Mesodermal cell (in vitro differentiated cells): ENCODE data around the gene PDXDC1.
"Not testable (repeated sequence)": the region's sequence is repeated elsewhere in the genome, so short reads cannot be mapped to it uniquely, and the experiment has no call there.

Experiments
- H3K27ac ChIP-seq: 2 replicates; pipeline ENCODE4 v1.7.0; 2013; ENCODE audit warnings: mild to moderate bottlenecking, low read depth, low read length, moderate library complexity; ENCODE audit not compliant: severe bottlenecking
- H3K36me3 ChIP-seq: 2 replicates; pipeline ENCODE4 v1.7.1; 2013; ENCODE audit warnings: mild to moderate bottlenecking, low read length, moderate library complexity; ENCODE audit not compliant: control insufficient read depth, insufficient read depth
- H3K4me1 ChIP-seq: one replicate; pipeline ENCODE4 v1.7.1; 2013; ENCODE audit warnings: mild to moderate bottlenecking, low read length; ENCODE audit not compliant: insufficient read depth, control insufficient read depth, poor library complexity, severe bottlenecking
- H3K4me3 ChIP-seq: 2 replicates; pipeline ENCODE4 v1.7.0; 2013; ENCODE audit warnings: low read length, control low read depth, mild to moderate bottlenecking; ENCODE audit not compliant: insufficient read depth, poor library complexity, severe bottlenecking; ENCODE audit errors: extremely low read depth
- H3K9me3 ChIP-seq: 2 replicates; pipeline ENCODE4 v1.7.1; 2013; ENCODE audit warnings: mild to moderate bottlenecking, low read length, moderate library complexity; ENCODE audit not compliant: control insufficient read depth
- WGBS, 2 experiments: methylation state at CpG; one replicate each; pipeline ENCODE4 v1.1.5; 2013; ENCODE audit warnings: missing lambda C conversion rate in 2 of 2; ENCODE audit not compliant: insufficient coverage in 2 of 2; 5-methylcytosine and 5-hydroxymethylcytosine counted together

The PDXDC1 gene

DNA sequence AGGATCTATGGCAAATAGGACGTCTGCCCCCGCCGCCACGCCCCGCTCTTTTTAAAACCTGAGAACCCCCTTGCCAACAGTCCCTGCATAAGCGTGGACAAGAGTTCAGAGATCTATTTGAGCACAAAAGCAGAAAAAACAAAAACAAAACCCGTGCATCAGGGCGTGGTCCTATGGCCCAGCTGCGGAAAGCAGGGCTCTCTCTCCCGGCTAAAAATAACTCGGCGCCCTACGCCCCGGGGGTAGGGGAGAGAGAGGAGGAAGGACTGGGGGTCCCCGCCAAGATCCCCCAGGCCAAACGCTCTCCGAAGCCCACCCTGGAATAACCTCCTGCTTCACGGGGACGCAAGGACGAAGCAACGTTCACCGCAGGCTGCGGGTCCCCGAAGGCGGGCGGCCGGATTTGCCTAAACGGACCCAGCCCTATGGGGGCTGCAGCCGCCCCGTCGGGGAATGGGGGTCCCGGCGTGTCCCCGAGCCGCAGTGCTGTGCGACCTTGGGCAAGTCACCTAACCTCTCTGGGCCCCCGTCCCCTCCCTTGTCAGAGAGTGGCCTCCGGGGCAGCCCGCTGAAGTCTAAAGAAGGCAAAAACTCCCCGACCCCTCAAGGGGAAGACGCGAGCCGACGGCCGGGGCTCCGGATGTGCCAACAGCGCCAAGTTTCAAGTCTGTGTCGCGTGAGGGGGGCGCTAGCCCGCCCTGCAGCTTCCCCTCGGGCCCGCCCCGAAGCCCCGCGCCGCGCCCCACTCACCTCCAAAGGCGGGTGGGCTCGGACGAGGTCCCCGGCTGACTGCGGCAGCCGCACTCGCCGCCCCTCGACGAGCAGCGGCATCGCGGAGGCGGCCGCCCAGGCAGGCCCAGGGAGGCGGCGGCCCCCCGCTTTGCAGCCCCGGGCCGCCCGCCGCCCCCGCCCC is 80.6 kb downstream of the PDXDC1 start:
- Histone ChIP-seq H3K27ac (peak overlapping the region; percentile 53), H3K36me3 (peaks cover 44% of the 10 kb centered on the region), H3K4me3 (peak overlapping the region; percentile 98), H3K9me3 (no peaks in the 10 kb centered on the region), H3K4me1 (no peaks in the 10 kb centered on the region)
- WGBS, 2 experiments, result 5 to 6% methylated on average over 58 of the region's 81 CpGs

DNA sequence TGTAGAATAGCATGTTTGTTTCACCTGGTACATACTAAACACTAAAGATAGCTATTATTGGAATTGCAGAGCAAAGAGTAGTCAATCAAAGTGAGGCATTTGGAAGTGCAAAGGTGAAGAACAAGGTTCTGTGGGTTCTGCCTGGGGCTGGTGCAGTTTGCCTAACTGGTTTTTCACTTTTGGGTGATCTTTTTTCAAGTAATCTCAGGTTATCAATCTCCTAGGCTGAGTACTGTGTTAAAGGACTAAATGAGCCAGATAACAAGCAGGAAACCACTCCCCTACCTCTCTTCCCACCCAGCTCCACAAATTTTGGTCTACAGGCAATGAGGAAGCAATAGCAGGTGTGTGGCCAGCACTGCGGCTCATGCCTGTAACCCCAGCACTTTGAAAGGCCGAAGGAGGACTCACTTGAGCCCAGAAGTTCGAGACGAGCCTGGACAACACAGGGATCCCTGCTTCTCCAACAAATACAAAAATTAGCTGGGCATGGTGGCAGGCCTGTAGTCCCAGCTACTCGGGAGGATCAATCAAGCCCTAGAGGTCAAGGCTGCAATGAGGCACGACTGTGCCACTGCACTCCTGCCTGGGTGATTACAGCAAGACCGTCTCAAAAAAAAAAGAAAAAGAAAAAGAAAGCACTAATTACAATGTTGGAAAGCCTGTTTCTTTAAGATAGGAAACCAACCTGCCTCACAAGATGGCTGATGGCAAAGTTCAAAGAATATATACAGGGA is 83.0 kb downstream of the PDXDC1 start:
- no peak overlapping the region for H3K4me3 ChIP-seq
- no peaks in the 10 kb centered on the region for H3K4me1 ChIP-seq
- WGBS, 2 experiments, result 79 to 96% methylated on average over 6 of the region's 7 CpGs
- H3K36me3 ChIP-seq, result peaks cover 57% of the 10 kb centered on the region
- no peak overlapping the region for H3K27ac ChIP-seq
- no peaks in the 10 kb centered on the region for H3K9me3 ChIP-seq

DNA sequence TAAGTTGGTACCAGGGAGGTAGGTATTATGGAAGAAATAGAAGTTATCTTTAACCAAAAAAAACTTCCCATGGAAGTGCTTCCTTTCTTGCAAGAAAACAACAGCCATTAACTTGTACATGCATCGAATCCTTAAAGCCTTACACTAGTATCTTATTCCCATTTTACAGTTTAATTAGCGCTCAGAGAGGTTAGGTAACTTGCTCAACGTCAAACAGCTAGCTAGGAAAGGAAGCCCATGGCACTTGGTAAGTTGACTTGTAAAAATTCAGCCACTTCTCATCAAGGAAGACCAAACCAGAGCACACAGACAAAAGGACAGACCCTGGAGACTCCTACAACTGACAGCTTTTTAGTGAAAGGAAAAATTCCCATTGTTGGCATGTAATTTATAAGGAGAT is 84.5 kb downstream of the PDXDC1 start:
- 100% methylated on average over 2 of the region's 3 CpGs for whole genome bisulfite sequencing, 2 experiments
- Histone ChIP-seq H3K36me3 (peaks cover 62% of the 10 kb centered on the region), H3K4me3 (no peak overlapping the region), H3K9me3 (no peaks in the 10 kb centered on the region), H3K4me1 (no peaks in the 10 kb centered on the region), H3K27ac (no peak overlapping the region)

DNA sequence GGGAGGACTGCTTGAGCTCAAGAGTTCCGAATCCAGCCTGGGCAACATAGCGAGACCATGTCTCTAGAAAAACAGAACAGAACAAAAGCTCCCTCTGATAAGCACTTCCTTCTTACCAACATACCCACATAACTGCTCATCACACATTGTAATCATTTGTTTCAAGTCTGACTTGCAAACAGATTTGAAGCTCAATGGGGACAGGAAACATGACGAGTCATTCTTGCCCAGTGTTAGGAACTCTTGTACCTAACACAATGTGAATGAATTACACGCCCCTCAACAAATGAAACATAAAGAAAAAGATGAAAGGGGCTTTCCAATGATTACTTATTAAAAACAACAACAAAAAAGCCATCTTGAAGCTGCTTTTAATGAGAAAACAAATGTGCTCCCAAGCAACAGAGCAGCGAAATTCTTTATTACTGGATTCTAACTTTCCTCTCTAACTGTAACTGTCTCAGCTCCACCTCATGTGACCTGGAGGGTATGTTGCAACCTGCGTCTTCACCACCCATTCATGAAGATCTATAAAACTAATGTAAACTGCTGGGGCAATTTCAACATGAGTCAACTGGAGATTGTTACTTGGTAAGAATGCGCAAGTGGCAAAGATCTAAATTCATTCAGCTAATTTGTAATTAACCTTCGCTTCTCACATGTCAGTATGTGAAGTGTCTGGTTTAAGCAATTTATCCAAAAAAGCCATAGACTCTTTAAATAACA is 87.4 kb downstream of the PDXDC1 start:
- H3K36me3 ChIP-seq, result peaks cover 75% of the 10 kb centered on the region
- H3K4me1 ChIP-seq, H3K4me3 ChIP-seq, H3K9me3 ChIP-seq: not testable (repeated sequence)
- 92% methylated on average over 3 of the region's 8 CpGs; no CpG with 5 or more reads in 1 of the 2 experiments for WGBS, 2 experiments
- H3K27ac ChIP-seq, result peak overlapping the region; percentile 64

DNA sequence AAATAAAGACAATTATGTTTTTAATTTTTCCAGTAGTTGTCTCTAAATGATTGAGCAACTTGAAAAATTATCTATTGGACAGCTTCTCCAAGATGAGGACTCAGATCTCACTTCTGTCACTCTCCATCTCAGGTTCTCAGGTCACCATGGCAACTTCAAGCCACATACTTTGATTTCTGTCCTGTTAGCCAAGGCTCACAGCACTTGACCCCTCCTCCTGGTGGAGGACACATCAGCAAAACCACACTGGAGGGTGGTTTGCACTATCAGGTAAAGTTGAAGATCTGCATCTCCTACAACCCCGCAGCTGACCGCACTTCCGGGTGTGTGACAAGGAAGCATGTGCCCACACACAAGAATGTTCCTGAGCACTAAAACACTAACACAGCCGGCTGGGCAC is 91.1 kb downstream of the PDXDC1 start:
- WGBS, 2 experiments, result no CpG with 5 or more reads among the region's 4 CpGs
- H3K4me3 ChIP-seq, H3K9me3 ChIP-seq, H3K27ac ChIP-seq, H3K4me1 ChIP-seq: not testable (repeated sequence)
- peaks cover 63% of the 10 kb centered on the region for H3K36me3 ChIP-seq

DNA sequence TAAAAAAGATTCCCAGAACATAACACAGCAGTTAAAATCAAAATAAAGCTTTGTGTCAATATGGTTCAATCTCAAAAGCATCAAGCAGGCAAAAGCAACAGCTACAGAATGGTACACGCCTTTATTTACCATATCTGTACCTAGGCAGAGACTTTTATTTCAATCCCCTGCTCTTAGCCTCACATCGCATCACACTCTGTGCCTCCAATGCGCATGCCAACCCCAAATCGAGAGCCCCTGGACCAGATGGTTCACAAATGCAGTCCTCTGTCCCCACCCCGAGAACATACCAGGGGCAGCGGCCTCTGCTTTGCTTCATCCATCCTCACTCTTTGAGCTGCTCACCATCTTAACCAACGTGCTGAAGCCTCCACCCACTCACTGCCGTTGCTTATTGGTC is 91.9 kb downstream of the PDXDC1 start:
- not testable (repeated sequence) for H3K9me3 ChIP-seq, H3K27ac ChIP-seq, H3K4me3 ChIP-seq, H3K4me1 ChIP-seq
- 100% methylated on average over 1 of the region's 8 CpGs for WGBS, 2 experiments
- H3K36me3 ChIP-seq, result peaks cover 56% of the 10 kb centered on the region

DNA sequence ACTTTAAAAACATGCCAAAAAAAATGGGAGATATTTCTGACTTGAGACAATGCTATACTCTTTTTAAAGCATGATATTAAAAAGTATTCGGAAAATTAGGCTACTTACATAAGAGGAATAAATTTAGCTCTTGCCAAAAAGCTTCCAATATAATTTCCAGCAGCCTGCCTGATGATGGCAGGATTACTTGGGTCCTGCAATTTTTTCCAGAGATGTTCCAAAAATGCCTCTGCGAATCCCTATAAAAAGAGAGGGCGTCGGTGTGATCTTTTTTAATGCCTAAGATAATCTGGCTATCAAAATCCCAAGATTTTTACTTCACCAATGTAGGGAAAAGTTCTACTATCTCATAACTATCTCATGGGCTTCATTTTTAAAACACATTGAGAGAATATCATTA is 96.2 kb downstream of the PDXDC1 start:
- H3K4me1 ChIP-seq, H3K9me3 ChIP-seq, H3K27ac ChIP-seq, H3K4me3 ChIP-seq: not testable (repeated sequence)
- WGBS, 2 experiments, result no CpG with 5 or more reads among the region's 4 CpGs
- H3K36me3 ChIP-seq, result peaks cover 61% of the 10 kb centered on the region

DNA sequence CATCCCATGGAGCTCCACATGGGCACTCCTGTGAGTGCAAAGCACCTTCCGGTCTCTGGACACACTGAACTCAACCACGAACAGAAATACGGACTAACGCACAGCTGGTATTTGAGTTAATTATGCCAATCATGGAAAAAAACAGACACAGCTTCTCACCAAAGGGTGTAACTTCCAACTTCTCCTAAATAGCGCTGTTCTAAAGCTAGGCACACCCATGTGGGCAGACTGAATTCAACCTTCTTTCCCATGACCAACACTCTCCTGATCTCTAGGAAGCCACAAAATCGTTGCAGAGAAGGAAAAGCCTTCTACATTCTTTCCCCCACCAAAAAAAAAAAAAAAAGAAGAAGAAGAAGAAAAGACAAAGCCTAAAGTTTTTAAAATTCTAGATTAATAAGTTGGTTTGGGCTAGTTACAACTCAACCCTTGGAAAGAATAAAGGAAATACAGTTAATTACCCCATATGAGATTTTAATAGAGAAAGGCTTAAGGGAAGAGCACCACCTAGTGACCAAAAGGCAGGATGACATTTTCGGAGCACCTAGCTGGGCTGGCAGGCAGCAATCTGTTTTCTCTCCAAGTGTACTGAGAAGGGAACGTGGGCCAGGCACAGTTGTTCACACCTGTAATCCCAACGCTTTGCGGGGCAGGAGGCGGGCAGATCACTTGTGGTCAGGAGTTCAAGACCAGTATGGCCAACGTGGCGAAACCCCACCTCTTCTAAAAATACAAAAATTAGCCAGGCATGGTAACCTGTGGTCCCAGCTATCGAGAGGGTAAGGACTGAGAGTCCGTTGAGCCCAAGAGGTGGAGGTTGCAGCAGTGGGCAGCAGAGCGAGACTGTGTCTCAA is 97.3 kb downstream of the PDXDC1 start:
- H3K9me3 ChIP-seq, H3K4me1 ChIP-seq, H3K27ac ChIP-seq, H3K4me3 ChIP-seq: not testable (repeated sequence)
- 66 to 93% methylated on average over 3 to 5 of the region's 16 CpGs for WGBS, 2 experiments
- peaks cover 64% of the 10 kb centered on the region for H3K36me3 ChIP-seq

DNA sequence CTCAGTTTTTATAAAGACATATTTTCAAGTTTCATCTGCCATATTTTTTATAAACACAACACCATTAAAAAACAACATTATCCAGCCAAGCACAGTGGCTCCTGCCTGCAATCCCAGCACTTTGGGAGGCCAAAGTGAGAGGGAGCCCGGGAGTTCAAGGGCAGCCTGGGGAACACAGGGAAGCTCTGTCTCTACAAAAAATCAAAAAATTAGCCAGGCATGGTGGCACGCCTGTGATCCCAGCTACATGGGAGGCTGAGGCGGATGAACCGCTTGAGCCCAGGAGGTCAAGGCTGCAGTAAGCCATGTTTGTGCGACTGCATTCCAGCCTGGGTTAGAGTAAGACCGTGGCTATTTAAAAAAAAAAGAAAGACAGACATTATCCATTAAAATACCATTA is 98.3 kb downstream of the PDXDC1 start:
- no peaks in the 10 kb centered on the region for H3K9me3 ChIP-seq
- no peak overlapping the region for H3K27ac ChIP-seq
- no peak overlapping the region for H3K4me3 ChIP-seq
- WGBS, 2 experiments, result 88 to 95% methylated on average over 2 to 5 of the region's 6 CpGs
- peaks cover 61% of the 10 kb centered on the region for H3K36me3 ChIP-seq
- no peaks in the 10 kb centered on the region for H3K4me1 ChIP-seq

DNA sequence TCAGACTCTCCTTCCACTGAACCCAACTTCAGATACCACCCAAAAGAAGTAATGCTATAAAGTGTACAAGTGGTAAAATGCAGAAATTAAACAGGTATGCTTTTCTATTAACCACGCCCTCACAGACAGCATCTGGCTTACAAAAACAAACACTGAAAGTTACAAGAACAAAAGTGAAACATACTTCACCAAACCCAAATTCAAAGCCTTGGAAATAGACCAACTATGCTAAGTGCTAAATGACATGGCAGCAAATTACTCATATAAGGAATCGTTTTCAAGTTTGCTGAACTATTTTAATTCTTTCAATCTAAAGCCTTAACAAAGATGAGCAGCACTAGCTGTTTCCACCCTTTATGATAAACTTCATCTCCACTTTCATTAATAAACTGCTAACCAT is 101.3 kb downstream of the PDXDC1 start:
- H3K36me3 ChIP-seq, result peaks cover 58% of the 10 kb centered on the region
- H3K9me3 ChIP-seq, H3K27ac ChIP-seq, H3K4me1 ChIP-seq, H3K4me3 ChIP-seq: not testable (repeated sequence)
- 100% methylated on average over 1 of the region's 2 CpGs; no CpG with 5 or more reads in 1 of the 2 experiments for WGBS, 2 experiments
